Liver (tissue), 3 donors: ENCODE measurements around the gene DMAC2.

Source experiments
- CTCF ChIP-seq: fragments of 150-350 bp; IDR thresholded peaks from 2 replicates; pipeline ENCODE4 v1.5.1; 2017; ENCODE audit warnings: improper control_type of control experiment, low read depth, low read length; ENCODE audit not compliant: missing input control
- GABPA ChIP-seq, 2 donors: IDR thresholded peaks in 1 of 2; conservative IDR thresholded peaks in 1 of 2; 2 replicates each; pipeline ENCODE4 v1.6.1; 2016; ENCODE audit warnings: antibody characterized with exemption in 2 of 2, mild to moderate bottlenecking in 1 of 2, moderate library complexity in 1 of 2
- TAF1 ChIP-seq: conservative IDR thresholded peaks from 2 replicates; pipeline ENCODE4 v1.6.1; 2016; ENCODE audit warnings: antibody characterized with exemption, mild to moderate bottlenecking
- TF ChIP-seq, protein P1 (sequence below): IDR thresholded peaks from 2 replicates; pipeline ENCODE4 v1.6.1; 2016; ENCODE audit warnings: antibody characterized with exemption
- TF ChIP-seq, protein P2 (sequence below): IDR thresholded peaks from 2 replicates; pipeline ENCODE4 v1.6.1; 2016; ENCODE audit warnings: antibody characterized with exemption
- donor health status: healthy.
- donor health status: healthy.

DNA sequence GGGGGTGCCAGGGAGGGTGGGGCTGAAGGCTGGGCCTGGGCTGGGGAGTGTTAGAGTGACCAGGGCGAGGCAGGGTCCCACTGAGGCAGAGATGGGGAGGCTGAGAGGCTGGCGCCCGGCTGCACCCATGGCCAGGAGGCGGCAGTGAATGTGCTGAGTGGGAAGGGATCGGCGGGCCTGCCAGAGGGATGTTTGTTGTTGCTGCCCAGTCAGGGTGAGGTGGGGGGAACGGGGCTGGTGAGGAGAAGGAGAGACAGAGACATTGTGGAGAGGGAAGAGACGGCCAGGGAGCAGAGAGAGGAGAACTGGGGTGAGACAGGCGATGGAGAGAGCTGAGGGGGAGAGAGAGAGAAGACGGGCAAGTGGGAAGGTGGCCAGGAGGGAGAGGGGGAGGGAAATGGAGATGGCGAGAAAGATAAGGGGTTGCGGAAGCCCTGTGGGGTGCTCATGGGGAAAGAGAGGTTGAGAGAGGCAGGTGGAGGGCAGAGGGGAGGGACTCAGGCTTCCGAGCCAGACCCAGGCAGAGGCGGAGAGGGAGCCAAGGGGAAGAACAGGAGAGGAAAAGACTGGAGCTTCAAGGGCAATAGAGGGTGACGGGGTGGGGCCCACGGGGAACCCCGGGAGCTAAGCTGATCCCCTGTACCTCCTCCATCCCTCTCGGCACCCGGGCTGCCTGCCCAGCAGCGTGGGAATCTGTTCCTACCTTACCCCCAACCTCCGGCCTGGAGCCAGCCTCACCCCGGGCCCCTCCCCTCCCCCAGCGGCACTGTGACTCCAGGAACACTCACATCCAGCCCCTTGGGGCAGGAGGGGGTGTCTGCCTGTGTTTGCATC, 11.8 kb downstream of the DMAC2 start:
- TF ChIP-seq GABPA (IDR thresholded peaks at IDR 0.05 in 1 of 2, conservative IDR thresholded peaks at IDR 0.05 in 1 of 2) = no peak
- TF ChIP-seq, protein P1, sequence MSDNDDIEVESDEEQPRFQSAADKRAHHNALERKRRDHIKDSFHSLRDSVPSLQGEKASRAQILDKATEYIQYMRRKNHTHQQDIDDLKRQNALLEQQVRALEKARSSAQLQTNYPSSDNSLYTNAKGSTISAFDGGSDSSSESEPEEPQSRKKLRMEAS = no peak
- no peak for TF ChIP-seq TAF1
- no peak for TF ChIP-seq CTCF
- TF ChIP-seq, protein P2, sequence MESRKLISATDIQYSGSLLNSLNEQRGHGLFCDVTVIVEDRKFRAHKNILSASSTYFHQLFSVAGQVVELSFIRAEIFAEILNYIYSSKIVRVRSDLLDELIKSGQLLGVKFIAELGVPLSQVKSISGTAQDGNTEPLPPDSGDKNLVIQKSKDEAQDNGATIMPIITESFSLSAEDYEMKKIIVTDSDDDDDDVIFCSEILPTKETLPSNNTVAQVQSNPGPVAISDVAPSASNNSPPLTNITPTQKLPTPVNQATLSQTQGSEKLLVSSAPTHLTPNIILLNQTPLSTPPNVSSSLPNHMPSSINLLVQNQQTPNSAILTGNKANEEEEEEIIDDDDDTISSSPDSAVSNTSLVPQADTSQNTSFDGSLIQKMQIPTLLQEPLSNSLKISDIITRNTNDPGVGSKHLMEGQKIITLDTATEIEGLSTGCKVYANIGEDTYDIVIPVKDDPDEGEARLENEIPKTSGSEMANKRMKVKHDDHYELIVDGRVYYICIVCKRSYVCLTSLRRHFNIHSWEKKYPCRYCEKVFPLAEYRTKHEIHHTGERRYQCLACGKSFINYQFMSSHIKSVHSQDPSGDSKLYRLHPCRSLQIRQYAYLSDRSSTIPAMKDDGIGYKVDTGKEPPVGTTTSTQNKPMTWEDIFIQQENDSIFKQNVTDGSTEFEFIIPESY = no peak
